Ishikawa (cell line): ENCODE data around the gene NUDT2.

ENCODE experiments used
- CEBPB ChIP-seq: IDR thresholded peaks from 2 replicates; pipeline ENCODE4 v1.6.1; 2012
- CREB1 ChIP-seq: IDR thresholded peaks from 2 replicates; pipeline ENCODE4 v1.6.1; 2012; ENCODE audit warnings: low read depth
- EGR1 ChIP-seq: IDR thresholded peaks from 2 replicates; pipeline ENCODE4 v1.6.1; 2012
- EP300 ChIP-seq: IDR thresholded peaks from 2 replicates; pipeline ENCODE4 v1.6.1; 2012; ENCODE audit warnings: borderline replicate concordance
- FOXM1 ChIP-seq: IDR thresholded peaks from 2 replicates; pipeline ENCODE4 v1.6.1; 2012; ENCODE audit warnings: low read depth, borderline replicate concordance
- MAX ChIP-seq: IDR thresholded peaks from 2 replicates; pipeline ENCODE4 v1.6.1; 2012
- NFIC ChIP-seq: IDR thresholded peaks from 2 replicates; pipeline ENCODE4 v1.6.1; 2012
- RAD21 ChIP-seq: IDR thresholded peaks from 2 replicates; pipeline ENCODE4 v1.6.1; 2012; ENCODE audit warnings: low read depth
- REST ChIP-seq: IDR thresholded peaks from 2 replicates; pipeline ENCODE4 v1.6.1; 2012; ENCODE audit warnings: low read depth, mild to moderate bottlenecking
- TAF1 ChIP-seq: IDR thresholded peaks from 2 replicates; pipeline ENCODE4 v1.6.1; 2012; ENCODE audit warnings: low read depth, mild to moderate bottlenecking
- TCF12 ChIP-seq: IDR thresholded peaks from 2 replicates; pipeline ENCODE4 v1.6.1; 2012; ENCODE audit warnings: low read depth
- TEAD4 ChIP-seq: IDR thresholded peaks from 2 replicates; pipeline ENCODE4 v1.6.1; 2012
- USF1 ChIP-seq: IDR thresholded peaks from 2 replicates; pipeline ENCODE4 v1.6.1; 2012
- YY1 ChIP-seq: IDR thresholded peaks from 2 replicates; pipeline ENCODE4 v1.6.1; 2012; ENCODE audit warnings: low read depth
- ZBTB7A ChIP-seq: IDR thresholded peaks from 2 replicates; pipeline ENCODE4 v1.6.1; 2012; ENCODE audit warnings: low read depth

The NUDT2 gene

GRCh38 chr9:34346873-34347799 lies 17.8 kb downstream of the NUDT2 start:
- TF ChIP-seq CEBPB, result no peak
- no peak for TF ChIP-seq TCF12
- TF ChIP-seq ZBTB7A, result no peak
- no peak for TF ChIP-seq USF1
- TF ChIP-seq TEAD4, result no peak
- no peak for TF ChIP-seq MAX
- TF ChIP-seq EGR1, result no peak
- no peak for TF ChIP-seq YY1
- no peak for TF ChIP-seq CREB1
- TF ChIP-seq NFIC, result no peak
- no peak for TF ChIP-seq EP300

- TF ChIP-seq TCF12 (no peak), REST (no peak), TAF1 (no peak), RAD21 (no peak), FOXM1 (no peak), YY1 (no peak), ZBTB7A (no peak), CEBPB (no peak), USF1 (no peak)
These were observed 18.4 kb downstream of the NUDT2 start for GRCh38 chr9:34347800-34348158.

GRCh38 chr9:34349324-34349723 lies 20.0 kb downstream of the NUDT2 start:
- TF ChIP-seq TEAD4 (no peak), CEBPB (no peak), TAF1 (no peak), REST (no peak), YY1 (no peak)

- TF ChIP-seq CREB1, result no peak
- TF ChIP-seq EGR1, result no peak
- TF ChIP-seq YY1, result no peak
- no peak for TF ChIP-seq TCF12
- no peak for TF ChIP-seq ZBTB7A
- TF ChIP-seq NFIC, result no peak
- no peak for TF ChIP-seq EP300
These were observed 33.3 kb downstream of the NUDT2 start for GRCh38 chr9:34362614-34363214.

GRCh38 chr9:34363619-34364351 lies 34.4 kb downstream of the NUDT2 start:
- TF ChIP-seq USF1 (no peak), TCF12 (peak; percentile 21; the same call in 1 of the 2 replicates), REST (no peak), EP300 (peak; percentile 31; the same call in 1 of the 2 replicates), RAD21 (no peak; the same call in 1 of the 2 replicates), TAF1 (no peak), CEBPB (peak; percentile 74), TEAD4 (no peak), CREB1 (no peak), MAX (peak; percentile 16; the same call in 1 of the 2 replicates), ZBTB7A (no peak), YY1 (peak; percentile 26; the same call in 1 of the 2 replicates), EGR1 (no peak), FOXM1 (no peak), NFIC (no peak)
